ENCODE data around the gene PARD3B.

The PARD3B gene

DNA sequence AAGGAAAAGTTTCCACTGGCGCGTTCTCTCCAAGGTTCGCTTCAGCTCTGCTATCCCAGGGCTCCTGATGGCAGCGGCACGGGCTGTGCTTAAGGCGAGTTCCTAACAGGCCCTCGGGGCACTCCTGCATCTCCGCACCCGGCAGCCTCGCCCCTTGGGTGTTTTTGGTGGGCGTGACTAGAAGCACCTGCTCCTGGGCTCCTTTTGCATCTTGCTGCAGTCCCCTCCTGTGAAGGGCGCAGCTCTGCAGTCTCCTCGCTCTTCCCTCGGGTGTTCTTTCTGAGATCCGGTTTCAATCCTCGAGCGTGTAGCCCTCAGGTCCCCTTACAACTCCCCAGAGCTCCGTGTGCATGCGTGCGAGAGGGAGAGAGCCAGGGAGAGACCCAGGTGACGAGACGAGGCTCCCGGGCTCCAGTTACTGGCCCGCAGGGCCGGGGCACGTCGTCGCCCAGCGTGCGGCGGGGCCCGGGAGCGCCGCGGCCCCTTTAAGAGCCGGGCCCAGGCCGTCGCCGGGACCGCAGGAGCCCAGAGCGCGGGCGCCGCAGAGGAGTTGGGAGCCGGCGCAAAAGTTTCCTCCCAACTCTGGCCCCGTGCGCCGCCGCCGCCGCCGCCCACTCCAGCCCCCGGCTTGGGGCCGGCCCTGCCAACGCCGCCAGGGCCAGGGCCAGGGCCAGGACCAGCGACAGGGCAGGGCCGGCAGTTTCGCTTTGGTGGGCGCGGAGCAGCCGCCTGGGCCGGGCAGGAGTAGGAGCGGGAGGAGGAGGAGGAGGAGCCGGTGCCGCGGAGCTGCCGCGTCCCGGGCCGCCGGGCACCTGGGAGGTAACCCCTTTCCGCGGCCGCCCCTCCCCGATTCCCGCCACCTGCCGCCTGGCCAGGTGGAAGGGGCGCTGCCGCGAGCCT is at the start of gene PARD3B:
PARD3B (plus strand) TSS at position 515 of the 900 bp plus-strand sequence. CDS start 525 bp downstream, outside the sequence.
- peak; percentile 3 to 4 for DNase-seq

DNA sequence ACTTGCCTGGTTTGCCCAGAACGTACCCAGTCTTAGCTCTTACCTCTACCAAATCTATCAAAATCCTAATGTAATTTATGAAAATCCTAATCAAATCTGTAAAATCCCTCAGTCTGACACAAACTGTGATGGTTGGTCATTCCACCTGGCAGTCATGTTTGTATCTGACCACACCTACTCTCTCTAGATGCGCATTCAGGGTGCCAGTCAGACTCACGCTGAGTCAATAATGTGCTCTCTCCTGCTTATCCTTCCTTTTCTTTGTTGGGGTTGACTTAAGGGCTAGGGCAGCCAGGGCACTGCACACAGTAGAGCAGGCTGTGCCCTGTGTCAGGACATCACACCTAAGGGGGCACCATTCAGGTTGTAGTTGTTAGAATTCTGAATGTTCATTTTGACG is 48.5 kb upstream of the PARD3B start:
- DNase-seq, result no peak

GRCh38 chr2:204497855-204498254 is 47.4 kb upstream of the PARD3B start:
- DNase-seq, result no peak

- DNase-seq, result no peak
These were observed 47.0 kb upstream of the PARD3B start for GRCh38 chr2:204498291-204498690.

- DNase-seq, result no peak
These were observed 41.4 kb upstream of the PARD3B start for GRCh38 chr2:204503869-204504268.

GRCh38 chr2:204504594-204504993 is 40.7 kb upstream of the PARD3B start:
- no peak for DNase-seq

GRCh38 chr2:204505488-204505887 is 39.8 kb upstream of the PARD3B start:
- no peak for DNase-seq

DNA sequence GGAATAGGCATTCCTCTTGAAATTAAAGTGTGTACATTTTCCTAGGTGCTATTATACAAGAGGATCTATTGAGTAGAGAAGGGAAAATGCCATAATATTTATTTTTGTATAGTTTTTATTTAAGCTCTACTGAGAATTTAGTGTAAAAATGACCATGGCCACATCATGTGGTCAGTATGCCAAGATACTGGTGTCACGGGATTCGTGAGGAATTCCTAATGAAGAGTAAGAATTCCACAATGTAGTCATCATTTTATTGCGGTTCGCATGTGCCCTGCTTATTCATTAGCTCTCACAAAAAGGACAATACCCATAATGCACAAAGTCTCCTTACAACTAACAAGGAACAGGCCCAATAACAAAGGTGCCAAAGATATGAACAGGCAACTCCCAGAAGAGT is 39.3 kb upstream of the PARD3B start:
- DNase-seq, result no peak

DNA sequence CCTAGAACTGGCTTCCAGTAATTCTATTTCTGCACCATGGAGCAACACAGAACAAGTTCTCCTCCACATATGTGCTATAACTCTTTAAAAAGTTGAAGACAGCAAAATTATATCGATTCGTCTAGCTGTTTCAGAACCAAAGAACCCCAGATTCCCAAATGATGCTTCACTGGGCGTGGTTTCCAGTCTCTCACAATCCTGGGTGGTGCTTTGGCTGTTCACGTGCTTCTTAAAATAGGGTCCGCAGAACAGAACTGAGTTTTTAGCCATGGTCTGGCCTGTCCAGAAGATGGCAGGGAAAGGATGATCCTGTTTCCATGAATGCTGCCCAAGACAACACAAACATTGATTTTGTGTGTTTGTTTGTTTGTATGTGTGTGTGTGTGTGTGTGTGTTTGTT is 37.6 kb upstream of the PARD3B start:
- DNase-seq, result no peak

DNA sequence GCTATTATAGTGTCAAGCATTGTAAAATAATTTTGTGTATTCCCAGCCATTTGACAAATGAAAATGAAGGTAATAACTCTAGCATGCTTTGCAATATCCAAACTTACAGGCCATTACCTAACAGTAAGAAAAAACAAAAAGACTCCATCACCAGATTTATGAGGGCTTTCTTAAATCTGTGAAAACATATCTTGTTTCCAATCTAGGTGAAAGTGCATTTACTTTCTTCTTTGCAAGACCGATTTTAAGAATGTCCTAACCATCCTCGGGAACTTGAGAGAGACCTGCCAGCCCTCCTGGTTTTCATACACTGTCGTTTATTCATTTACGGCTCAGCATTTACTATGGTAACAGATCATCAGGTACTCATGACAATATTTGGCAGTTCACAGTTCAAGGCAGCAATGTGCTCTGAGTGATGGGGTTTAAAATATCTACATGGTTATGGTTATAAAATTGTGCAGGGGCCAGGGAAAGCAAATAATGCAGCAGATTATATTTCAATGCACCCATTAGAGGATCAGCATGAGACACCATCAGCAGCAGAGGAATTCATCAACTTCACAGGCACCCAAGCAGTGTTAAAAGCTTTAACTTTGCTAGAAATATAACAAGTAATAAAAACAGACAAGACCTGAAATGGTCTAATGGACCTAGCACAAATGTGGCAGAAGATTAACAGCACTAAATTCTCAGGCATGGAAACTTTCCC is 34.4 kb upstream of the PARD3B start:
- no peak for DNase-seq

DNA sequence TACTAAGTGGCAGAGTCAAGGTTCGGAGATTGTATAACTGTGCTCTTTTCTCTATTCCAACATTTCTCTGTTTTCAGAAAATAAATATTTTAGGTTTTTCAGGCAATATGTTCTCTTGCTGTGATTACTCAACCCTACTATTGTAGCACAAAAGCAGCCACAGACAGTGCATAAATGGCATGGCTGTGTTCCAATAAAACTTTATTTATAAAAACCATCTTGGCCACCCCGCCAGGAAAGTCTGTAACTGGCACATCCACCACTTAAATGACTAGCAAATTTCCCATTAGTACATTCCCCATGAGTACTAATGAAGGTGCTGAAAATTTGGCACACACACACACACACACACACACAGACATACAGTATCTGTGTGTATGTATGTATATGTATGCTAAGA is 30.8 kb upstream of the PARD3B start:
- DNase-seq, result no peak

DNA sequence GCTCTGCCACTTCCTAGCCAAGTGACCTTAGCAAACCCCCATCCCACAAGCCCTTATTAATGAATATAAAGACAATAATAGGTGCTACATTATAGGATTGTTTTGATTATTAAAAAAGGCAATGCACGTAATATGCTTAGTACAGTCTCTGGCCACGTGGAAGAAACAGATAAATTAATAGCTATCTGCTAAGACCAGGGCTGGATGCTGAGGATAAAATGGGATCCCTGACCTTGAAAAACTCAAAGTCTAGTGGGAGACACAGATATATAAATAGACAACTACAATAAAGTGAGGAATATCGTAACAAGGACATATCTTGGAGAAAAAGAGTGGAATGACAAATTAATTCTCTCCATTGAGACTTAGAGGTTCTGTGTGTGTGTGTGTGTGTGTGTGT is 29.9 kb upstream of the PARD3B start:
- no peak for DNase-seq

DNA sequence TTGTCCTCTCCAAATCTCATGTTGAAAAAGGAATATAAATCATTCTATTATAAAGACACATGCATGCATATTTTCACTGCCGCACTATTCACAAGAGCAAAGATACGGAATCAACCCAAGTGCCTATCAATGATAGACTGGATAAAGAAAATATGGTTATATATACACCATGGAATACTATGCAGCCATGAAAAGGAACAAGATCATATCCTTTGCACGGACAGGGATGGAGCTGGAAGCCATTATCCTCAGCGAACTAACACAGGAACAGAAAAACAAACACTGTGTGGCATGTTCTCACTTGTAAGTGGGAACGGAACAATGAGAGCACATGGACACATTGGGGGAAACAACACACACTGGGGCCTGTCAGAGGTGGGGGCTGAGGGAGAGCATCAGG is 28.1 kb upstream of the PARD3B start:
- DNase-seq, result no peak

GRCh38 chr2:204529795-204530463 is 15.3 kb upstream of the PARD3B start:
- DNase-seq, result no peak

DNA sequence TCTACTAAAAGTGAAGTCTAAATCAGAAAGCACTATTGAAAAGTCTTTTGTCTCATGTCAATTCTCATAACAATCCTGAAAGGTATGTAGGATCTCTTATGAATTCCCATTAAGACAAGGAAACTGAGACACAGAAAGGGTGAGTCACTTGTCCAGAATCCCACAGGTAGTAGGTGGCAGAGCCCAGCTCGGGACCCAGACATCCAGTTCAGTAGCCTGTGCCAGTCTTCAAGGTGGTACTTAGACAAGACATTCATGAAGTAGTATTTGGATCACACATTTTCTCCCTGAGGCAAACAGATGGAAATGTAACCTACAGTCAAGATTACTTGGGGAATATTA is 14.8 kb upstream of the PARD3B start:
- DNase-seq, result no peak

DNA sequence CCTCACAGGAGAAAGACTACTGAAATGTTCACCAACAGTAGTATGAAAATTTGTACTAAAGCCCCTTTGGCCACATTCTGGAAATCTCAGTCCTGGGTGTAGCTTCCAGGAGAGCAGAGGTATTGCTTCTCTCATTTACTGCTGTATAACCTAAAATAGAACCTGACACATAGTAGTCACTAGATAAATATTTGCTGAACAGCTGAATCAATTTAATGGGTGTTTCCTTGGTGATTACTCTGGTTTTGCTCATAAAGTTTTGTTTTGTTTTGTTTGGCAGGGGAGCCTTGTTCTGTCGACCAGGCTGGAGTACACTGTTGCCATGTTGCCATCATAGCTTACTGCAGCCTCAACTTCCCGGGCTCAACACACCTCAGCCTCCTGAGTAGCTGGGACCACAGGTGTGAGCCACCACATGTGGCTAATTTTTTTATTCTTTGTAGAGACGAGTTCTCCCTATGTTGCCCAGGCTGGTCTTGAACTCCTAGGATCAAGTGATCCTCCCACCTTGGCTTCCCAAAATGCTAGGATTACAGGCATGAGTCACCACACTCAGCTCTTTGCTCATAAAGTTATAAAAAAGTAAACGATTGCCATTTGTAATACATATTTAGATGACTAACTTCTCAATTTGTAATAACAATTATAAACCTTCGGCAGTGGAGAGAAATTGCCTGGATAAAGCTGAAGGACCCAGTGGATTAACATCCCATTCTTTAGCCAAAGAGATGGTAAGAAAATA is 11.5 kb upstream of the PARD3B start:
- DNase-seq, result no peak

GRCh38 chr2:204535356-204535755 is 9.9 kb upstream of the PARD3B start:
- no peak for DNase-seq

GRCh38 chr2:204535764-204536163 is 9.5 kb upstream of the PARD3B start:
- DNase-seq, result no peak

DNA sequence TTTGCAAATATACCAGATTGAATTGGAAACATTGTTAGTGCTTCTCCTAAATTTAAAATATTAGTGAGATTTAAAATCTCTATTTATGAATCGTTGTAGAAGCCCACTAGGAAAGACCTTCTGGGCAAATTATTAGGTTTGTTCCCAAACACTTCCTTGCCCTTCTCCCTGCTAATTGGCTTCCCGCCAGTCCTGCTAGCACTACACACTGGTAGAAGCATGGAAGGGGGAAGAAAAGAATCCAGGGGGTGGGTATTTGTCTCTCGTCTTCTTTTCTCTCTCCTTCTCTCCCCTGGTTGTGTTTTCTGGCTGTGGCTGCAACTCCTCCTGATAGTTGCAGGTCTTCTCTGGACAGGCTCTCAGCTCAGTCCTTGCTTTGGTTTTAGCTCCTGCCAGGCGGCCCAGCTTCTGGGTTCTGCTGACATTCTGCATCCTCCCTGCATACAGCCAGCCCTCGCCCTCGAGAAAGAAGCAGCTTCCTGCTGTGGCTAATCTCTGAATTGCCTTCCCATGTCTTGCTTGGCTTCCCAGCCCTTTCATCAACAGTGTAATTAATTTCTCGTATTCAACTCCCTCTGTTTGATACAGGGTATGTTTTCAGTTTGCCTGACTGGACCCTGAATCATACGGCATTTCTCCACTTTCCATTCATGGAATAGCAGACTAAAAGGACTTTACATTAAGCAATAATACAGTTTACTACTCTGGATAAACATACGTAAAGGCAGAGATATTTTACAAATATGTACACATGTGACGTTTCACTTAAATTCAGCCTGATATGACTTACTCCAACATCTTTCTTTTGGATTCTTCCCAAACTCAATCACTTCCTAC is 6.9 kb upstream of the PARD3B start:
- no peak for DNase-seq

- DNase-seq, result no peak
These were observed 6.3 kb upstream of the PARD3B start for GRCh38 chr2:204539019-204539385.

GRCh38 chr2:204541637-204542036 is 3.6 kb upstream of the PARD3B start:
- DNase-seq, result no peak

DNA sequence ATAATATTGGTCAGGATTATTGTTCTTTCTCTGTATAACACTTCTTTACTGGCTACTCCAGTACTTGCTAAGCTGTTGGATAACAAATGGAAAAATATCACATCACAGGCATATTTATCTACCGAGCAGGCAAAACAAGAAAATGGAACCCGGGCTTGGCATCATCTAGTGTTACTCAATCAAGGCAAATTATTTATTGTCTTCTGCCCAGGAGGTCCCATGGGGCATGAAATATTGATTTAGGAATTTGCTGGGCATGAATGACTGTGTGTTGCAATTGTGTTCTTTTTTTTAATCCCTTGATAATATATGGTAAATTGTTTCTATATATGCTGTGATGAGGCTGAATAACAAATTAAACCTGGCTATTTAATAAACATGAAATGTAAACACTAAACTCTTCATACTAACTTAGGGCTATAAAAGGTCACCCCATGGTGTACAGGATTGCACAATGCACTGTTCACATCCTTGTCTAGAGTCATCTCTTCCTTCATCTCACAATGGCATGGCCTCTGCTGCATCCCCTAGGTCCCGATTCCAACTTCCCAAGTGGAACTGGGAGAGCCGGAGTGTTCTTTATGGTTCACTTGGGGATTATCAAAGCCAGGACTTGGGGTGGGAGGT is 2.2 kb upstream of the PARD3B start:
- no peak for DNase-seq
